ENCODE results near the gene ZNF543.

- TF ChIP-seq POLR2A (IDR thresholded peaks at IDR 0.05) (no peak), CTCF (IDR thresholded peaks at IDR 0.05 in 4 of 5, conservative IDR thresholded peaks at IDR 0.05 in 1 of 5) (no peak)
Observed at GRCh38 chr19:57271280-57271679, 49.0 kb upstream of the ZNF543 start.

Measured in gastrocnemius medialis (tissue), 4 donors.